Activated CD8-positive, alpha-beta memory T cell treated with anti-CD3 and anti-CD28 coated beads, Interleukin-2, amount 50 U/mL, for 24 hours (primary cell): ENCODE data around the gene ZNF804A.

Experiments used
- DNase-seq: peaks from one replicate; pipeline ENCODE4 v3.0.0-alpha.2; 2020; ENCODE audit errors: extremely low read depth

Gene ZNF804A

GRCh38 chr2:184611361-184612085, 13.2 kb downstream of the ZNF804A start:
- DNase-seq = no peak

GRCh38 chr2:184620367-184620766, 22.0 kb downstream of the ZNF804A start:
- no peak for DNase-seq

- no peak for DNase-seq
These were observed 26.0 kb downstream of the ZNF804A start for GRCh38 chr2:184624311-184624710.

GRCh38 chr2:184628051-184628450, 29.7 kb downstream of the ZNF804A start:
- no peak for DNase-seq

GRCh38 chr2:184633726-184634125, 35.4 kb downstream of the ZNF804A start:
- no peak for DNase-seq

GRCh38 chr2:184637781-184638180, 39.5 kb downstream of the ZNF804A start:
- no peak for DNase-seq

GRCh38 chr2:184644685-184645084, 46.4 kb downstream of the ZNF804A start:
- no peak for DNase-seq

GRCh38 chr2:184646177-184646576, 47.8 kb downstream of the ZNF804A start:
- DNase-seq = no peak

- no peak for DNase-seq
These were observed 48.3 kb downstream of the ZNF804A start for GRCh38 chr2:184646593-184646992.

- DNase-seq = no peak
These were observed 56.6 kb downstream of the ZNF804A start for GRCh38 chr2:184654945-184655344.

GRCh38 chr2:184677171-184677570, 78.8 kb downstream of the ZNF804A start:
- DNase-seq = no peak

- no peak for DNase-seq
These were observed 81.1 kb downstream of the ZNF804A start for GRCh38 chr2:184679219-184680018.

GRCh38 chr2:184680825-184681224, 82.5 kb downstream of the ZNF804A start:
- DNase-seq = no peak

- no peak for DNase-seq
These were observed 83.5 kb downstream of the ZNF804A start for GRCh38 chr2:184681642-184682321.

GRCh38 chr2:184683911-184684310, 85.6 kb downstream of the ZNF804A start:
- DNase-seq = no peak

- no peak for DNase-seq
These were observed 87.9 kb downstream of the ZNF804A start for GRCh38 chr2:184685999-184686841.

- DNase-seq = no peak
These were observed 91.3 kb downstream of the ZNF804A start for GRCh38 chr2:184689638-184690037.

- no peak for DNase-seq
These were observed 93.9 kb downstream of the ZNF804A start for GRCh38 chr2:184692141-184692734.

GRCh38 chr2:184696644-184697043, 98.3 kb downstream of the ZNF804A start:
- DNase-seq = no peak

GRCh38 chr2:184698476-184698875, 100.1 kb downstream of the ZNF804A start:
- DNase-seq = no peak

- no peak for DNase-seq
These were observed 123.6 kb downstream of the ZNF804A start for GRCh38 chr2:184721881-184722280.
